Measurements from ENCODE around the gene FSTL4.
"Not testable (repeated sequence)": the region's sequence is repeated elsewhere in the genome, so short reads cannot be mapped to it uniquely, and the experiment has no call there.

The FSTL4 gene

GRCh38 chr5:133234273-133234672 is 378.1 kb downstream of the FSTL4 start:
- DNase-seq, result no peak

DNA sequence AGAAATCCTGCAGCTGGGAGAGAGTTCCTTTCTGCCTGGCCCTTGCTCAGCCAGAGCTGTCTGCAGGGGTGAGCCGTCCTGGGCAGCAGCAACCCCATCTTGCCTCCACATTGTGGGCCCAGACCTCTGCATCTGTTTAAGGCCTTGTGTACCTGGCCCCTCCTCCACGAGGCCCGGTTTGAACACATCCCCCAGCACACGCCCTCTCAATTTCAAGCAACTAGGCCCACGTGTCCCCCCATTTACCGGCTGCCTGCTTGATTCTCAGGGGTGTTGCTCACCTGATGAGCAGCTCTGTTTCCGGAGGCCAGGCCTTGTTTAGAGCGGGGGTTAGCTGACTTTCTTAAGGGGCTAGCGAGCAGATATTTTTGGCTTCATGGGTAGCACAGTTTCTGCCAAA is 378.7 kb downstream of the FSTL4 start:
- DNase-seq, result no peak

GRCh38 chr5:133232911-133233310 is 379.4 kb downstream of the FSTL4 start:
- DNase-seq, result no peak

- no peak for DNase-seq
Measured at GRCh38 chr5:133232435-133232834, 379.9 kb downstream of the FSTL4 start.

DNA sequence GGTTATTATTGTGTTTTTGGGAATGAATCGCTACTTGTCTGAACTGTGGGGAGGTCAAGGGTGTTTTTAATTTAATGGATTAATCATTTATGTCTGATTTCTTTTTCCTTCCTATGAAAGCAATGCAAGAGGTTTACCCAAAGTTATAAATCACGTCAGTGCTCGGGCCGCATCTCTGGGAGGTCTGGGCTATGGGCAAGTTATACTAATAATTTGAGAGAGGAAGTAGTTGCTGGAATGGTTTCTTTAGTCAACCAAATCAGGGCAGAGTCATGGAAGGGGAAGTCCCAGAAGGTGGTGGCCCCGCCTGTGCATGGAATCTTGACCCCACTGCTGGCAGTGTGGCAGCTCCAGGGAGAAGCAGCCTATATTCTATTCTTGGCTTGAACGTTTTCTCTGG is 380.3 kb downstream of the FSTL4 start:
- DNase-seq, result no peak

GRCh38 chr5:133230823-133231578 is 381.3 kb downstream of the FSTL4 start:
- DNase-seq, result no peak

DNA sequence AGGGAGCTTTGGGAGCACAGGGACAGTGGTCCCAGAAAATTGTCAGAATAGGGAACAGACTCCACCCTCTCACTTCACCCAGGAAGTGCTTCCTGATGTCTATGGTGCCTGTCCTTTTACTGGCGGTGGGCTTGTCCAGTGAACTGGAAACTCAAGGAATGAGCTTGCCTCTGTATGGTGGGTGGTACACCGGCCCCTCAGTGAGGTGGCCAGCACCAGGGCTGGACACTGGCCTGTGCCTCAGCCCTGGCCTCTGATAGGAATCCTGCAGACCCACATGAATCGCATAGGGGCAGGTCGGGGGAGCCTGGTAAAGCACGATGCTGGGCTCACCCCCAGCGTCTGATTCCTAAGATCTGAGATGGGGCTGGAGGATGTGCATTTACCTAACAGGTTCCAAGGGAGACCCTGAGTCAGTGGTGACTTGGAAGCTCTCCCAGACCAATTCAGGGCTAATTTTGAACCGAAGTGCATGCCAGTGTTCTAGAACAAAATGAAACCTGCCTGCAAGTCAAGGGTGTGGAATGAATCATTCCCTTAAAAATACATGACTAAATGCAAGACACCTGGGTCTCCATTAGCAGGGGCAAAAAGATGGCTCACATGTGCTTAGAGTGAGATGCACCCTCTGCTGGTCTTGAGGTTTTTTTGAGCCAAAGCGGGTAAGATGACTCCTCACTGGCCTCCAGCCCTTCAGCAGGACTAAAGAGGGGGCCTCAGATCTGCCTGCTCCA is 382.2 kb downstream of the FSTL4 start:
- no peak for DNase-seq

DNA sequence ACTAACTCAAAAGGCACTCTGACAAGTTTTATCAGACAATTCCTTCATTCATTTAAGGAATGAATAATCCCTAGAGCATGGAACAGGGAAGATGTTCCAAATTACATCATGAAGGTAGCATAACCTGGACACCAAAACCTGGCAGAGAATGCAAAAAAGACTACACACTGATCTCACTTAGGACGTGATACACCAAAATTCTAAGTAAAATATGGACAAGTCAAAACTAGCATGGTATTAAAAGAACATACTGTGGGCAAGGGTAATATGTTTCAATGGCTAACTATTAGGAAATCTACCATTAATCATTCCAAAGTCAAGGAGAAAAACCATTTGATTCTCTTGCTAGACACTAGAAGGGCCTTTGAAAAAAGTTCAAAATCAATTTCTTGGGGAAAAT is 384.0 kb downstream of the FSTL4 start:
- no peak for DNase-seq

- DNase-seq, result no peak
Measured at GRCh38 chr5:133227897-133228296, 384.4 kb downstream of the FSTL4 start.

- DNase-seq, result no peak
Measured at GRCh38 chr5:133227082-133227481, 385.3 kb downstream of the FSTL4 start.

- DNase-seq, result no peak
Measured at GRCh38 chr5:133226186-133226585, 386.2 kb downstream of the FSTL4 start.

- no peak for DNase-seq
Measured at GRCh38 chr5:133225671-133226152, 386.6 kb downstream of the FSTL4 start.

- no peak for DNase-seq
Measured at GRCh38 chr5:133222979-133223378, 389.4 kb downstream of the FSTL4 start.

GRCh38 chr5:133222521-133222920 is 389.8 kb downstream of the FSTL4 start:
- no peak for DNase-seq

DNA sequence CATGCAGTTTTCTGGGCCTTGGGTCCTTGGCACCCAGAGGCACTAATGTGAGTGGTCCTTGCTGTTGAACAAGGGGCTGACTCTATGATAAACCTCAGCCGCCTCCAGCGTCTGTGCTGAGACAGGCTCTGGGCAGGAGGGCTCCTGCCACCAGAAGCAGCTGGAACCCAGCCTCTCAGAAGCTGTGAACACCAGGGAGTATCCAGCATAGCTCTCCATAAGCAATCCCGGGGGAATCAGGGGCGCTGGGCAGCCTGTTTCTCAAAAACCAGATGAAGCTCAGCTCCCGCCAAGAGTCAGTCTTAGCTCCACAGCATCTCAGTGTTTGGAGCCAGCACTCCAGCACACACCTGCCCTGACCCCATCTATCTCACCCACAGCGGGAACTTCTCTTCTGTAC is 390.3 kb downstream of the FSTL4 start:
- no peak for DNase-seq

DNA sequence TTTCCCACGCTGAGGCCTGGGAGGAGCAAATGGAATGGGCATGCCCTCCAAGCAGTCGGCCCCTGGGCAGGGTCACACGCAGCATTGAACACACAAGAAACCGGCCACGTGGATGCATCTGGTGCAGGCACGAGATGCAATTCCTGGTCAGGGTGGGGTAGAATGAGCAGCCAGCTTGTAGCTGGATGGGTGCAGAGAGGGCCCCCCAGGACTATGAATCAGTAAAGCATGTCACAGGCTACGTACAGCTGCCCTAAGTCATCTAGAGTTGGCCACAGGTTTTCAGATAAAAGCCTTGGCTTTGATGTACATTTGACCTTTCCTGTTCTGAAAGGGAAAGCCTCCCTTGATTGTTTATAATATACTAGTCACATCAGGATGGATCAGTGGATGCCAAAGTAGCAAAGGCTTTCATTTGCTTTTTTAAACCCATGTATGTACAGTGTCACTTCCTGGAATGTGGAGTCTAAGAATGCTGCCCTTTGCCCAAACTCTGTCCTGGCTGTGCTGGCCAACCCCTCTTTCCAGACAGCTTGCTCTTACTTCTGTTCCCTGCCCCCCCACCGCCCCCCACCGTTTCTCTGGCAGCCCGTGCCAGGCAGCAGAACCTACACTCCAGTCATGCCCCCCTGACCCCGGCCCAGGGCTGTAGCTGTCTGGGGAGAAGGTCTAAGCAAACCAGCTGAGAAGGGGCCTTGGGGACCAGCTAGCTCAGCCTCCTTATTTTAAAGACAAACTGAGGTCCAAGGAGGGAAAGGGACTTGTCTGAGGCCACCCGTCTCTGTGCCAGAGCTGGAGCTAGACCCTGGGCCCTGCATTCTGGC is 391.3 kb downstream of the FSTL4 start:
- no peak for DNase-seq

DNA sequence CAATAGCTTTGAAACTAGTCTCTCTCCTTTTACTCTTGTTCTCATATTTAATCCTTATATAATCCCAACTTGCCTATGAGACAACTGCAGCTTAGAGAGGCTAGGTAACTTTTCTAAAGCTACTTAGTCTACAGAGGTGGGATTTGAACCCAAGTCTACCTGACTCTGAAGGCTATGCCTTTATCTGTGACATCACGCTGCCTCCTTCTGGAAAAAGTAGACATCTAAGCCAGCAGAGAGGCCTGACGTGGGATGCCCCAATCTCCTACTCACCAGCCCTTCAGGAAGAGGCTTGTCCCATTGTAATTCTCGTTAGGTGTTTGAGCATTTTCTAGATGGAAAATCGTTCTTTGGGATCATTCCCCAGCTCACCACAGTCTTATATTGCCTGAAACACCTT is 393.0 kb downstream of the FSTL4 start:
- DNase-seq, result no peak

DNA sequence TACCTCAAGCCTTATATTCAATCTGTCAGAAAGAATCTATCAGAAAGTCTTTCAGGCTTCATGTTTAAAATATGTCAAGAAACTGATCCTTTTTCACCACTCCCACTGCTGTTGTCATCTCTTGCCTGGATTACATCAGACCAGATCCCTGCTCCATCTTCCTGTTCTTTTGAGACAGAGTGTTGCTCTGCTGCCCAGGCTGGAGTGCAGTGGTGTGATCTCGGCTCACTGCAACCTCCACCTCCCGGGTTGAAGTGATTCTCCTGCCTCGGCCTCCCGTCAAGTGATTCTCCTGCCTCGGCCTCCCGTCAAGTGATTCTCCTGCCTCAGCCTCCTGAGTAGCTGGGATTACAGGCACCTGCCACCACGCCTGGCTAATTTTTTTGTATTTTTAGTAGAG is 396.2 kb downstream of the FSTL4 start:
- DNase-seq, result not testable (repeated sequence)

DNA sequence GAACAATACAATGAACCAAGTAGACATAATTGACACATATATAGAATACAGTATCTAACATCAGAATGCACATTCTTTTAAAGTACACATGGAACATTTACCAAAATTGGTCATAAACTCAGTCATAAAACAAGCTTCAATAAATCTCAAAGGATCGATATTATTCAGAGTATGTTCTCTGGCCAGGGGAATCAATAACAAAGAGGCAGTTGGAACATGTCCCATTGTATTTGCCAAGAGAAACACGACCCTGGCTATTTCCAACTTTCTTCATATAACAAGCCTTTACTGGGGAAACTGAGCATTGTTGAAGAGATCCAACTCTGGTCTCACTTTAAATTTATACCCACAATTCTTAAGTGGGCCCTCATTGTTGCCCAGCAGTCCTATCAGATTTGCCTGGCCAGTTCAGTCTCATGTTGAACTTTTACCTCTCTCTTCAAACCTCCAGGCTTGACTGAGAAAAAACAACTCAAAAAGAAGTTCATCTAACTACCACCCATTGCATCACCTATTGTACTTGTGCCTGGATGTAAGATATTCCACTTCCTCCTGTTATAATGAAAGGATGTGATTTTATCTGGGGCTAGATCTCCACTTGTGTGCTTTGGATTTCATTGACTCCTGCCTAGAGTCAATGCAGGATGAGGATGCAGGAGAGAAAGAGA is 398.1 kb downstream of the FSTL4 start:
- no peak for DNase-seq

- no peak for DNase-seq
Measured at GRCh38 chr5:133205649-133206048, 406.7 kb downstream of the FSTL4 start.

DNA sequence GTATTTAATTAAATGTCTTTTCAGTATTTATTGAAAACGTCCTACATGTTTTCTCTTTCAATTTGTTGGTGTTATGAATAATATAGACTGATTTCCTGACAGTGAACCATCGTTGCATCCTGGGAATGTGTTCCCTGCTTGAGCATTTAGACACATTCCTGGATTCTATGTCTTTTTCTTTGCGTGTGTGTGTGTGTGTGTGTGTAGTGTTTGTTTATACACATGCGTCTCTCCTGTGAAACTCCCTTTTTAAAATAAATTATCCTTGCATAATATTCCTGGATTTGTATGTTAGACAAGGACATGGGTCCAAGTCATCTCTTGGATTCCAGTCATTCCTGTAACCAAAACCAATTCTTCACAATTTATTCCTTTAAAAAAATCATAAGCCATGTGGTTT is 407.1 kb downstream of the FSTL4 start:
- no peak for DNase-seq

DNA sequence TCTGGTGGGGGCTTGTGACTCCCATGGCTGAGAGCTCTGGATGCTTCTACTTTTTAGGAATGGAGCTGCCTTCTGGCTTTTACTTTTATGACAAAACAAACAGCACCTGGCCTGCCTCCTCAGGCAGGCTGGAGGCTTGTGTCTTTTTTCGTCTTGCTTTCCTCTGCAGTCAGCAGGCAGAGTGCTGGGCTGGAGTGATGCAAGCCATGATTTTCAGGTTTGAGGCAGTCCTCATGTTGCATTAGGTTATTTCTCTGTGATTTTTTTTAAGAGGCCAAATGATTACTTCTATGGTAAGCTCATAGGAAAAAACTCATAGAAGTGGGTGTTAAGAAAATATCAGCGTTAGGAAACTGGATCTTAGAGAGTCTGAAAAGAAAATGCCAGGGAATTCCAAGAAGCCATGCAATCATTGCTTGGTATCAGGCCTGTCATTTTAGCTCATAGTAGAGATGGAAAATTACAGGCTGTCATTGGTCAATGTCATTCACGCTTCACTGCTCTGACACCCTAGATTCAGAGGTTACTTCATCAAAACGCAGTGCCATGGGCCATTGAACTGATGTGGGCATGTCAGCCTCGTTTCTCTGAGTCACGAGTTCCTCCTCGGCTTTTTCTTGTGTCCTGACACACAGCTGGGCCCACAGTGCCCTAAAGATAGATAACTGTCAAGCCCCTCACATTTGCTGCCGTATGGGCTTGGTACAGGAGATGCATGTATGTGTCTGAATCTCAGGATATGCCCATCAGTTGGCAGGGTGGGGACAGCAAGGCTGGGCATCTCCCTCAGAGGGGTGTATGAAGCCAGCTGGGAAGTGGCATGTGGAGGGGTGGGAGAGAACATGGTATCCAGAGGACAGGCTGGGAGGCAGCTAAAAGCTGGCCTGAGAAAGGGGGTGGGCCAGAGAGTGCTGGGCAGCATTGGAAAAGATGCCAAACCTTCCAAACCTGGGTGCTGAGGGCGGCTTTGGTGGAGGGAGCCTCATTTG is 408.7 kb downstream of the FSTL4 start:
- no peak for DNase-seq
